H9 (cell line): ENCODE results near the gene RAB6C. TPM values are rescaled to one million over a fixed set of nuclear protein-coding genes. Genes with fewer than 3 reads are reported as not detected.

Experiments
- DNase-seq: peaks from one replicate; pipeline ENCODE4 v3.0.0-alpha.2; 2017
- H2AFZ ChIP-seq: one replicate; pipeline ENCODE4 v1.6.1; 2013; ENCODE audit warnings: mild to moderate bottlenecking, low read length, control low read depth, moderate library complexity
- H2AK5ac ChIP-seq: 2 replicates; pipeline ENCODE4 v1.6.1; 2013; ENCODE audit warnings: low read length, control low read depth, mixed read lengths; ENCODE audit not compliant: insufficient read length
- H2BK120ac ChIP-seq: one replicate; pipeline ENCODE4 v1.6.1; 2013; ENCODE audit warnings: low read depth, mild to moderate bottlenecking, low read length, control low read depth, inconsistent platforms; ENCODE audit not compliant: poor library complexity, severe bottlenecking
- H2BK12ac ChIP-seq: 2 replicates; pipeline ENCODE4 v1.6.1; 2013; ENCODE audit warnings: low read length, control low read depth, mixed read lengths, low read depth; ENCODE audit not compliant: insufficient read length
- H2BK15ac ChIP-seq: 2 replicates; pipeline ENCODE4 v1.6.1; 2013; ENCODE audit warnings: low read depth, low read length, control low read depth
- H2BK20ac ChIP-seq: one replicate; pipeline ENCODE4 v1.6.1; 2013; ENCODE audit warnings: low read depth, mild to moderate bottlenecking, low read length, control low read depth, inconsistent platforms; ENCODE audit not compliant: poor library complexity, severe bottlenecking
- H2BK5ac ChIP-seq: 2 replicates; pipeline ENCODE4 v1.6.1; 2013; ENCODE audit warnings: low read length, control low read depth, mixed read lengths; ENCODE audit not compliant: insufficient read length
- H3K14ac ChIP-seq: 2 replicates; pipeline ENCODE4 v1.6.1; 2013; ENCODE audit warnings: low read length, control low read depth; ENCODE audit not compliant: insufficient read depth
- H3K18ac ChIP-seq: 2 replicates; pipeline ENCODE4 v1.6.1; 2013; ENCODE audit warnings: low read depth, mild to moderate bottlenecking, mixed read lengths, low read length, control low read depth; ENCODE audit not compliant: insufficient read length
- H3K23ac ChIP-seq: 2 replicates; pipeline ENCODE4 v1.6.1; 2013; ENCODE audit warnings: low read length, control low read depth, mixed read lengths, low read depth; ENCODE audit not compliant: insufficient read length
- H3K23me2 ChIP-seq: 2 replicates; pipeline ENCODE4 v1.6.1; 2013; ENCODE audit warnings: low read depth, mild to moderate bottlenecking, mixed read lengths, low read length, control low read depth; ENCODE audit not compliant: insufficient read length, poor library complexity, severe bottlenecking
- H3K27ac ChIP-seq: 2 replicates; pipeline ENCODE4 v1.5.1; 2013; ENCODE audit warnings: low read length, control low read depth, mixed read lengths, low read depth; ENCODE audit not compliant: insufficient read length
- H3K27me3 ChIP-seq: 2 replicates; pipeline ENCODE4 v1.6.1; 2013; ENCODE audit warnings: low read length, control low read depth, inconsistent platforms; ENCODE audit not compliant: insufficient read depth
- H3K4ac ChIP-seq: 2 replicates; pipeline ENCODE4 v1.6.1; 2013; ENCODE audit warnings: low read depth, mild to moderate bottlenecking, control low read depth, inconsistent platforms, low read length, moderate library complexity
- H3K4me1 ChIP-seq: 2 replicates; pipeline ENCODE4 v1.6.1; 2013; ENCODE audit warnings: low read length, control low read depth, inconsistent platforms; ENCODE audit not compliant: insufficient read depth
- H3K4me2 ChIP-seq: 2 replicates; pipeline ENCODE4 v1.6.1; 2013; ENCODE audit warnings: low read length, control low read depth, mixed read lengths; ENCODE audit not compliant: insufficient read length, insufficient read depth
- H3K56ac ChIP-seq: 2 replicates; pipeline ENCODE4 v1.6.1; 2013; ENCODE audit warnings: low read depth, mild to moderate bottlenecking, mixed read lengths, low read length, control low read depth; ENCODE audit not compliant: insufficient read length
- H3K79me1 ChIP-seq: 2 replicates; pipeline ENCODE4 v1.6.1; 2013; ENCODE audit warnings: low read depth, mild to moderate bottlenecking, moderate library complexity, low read length, control low read depth, inconsistent platforms; ENCODE audit not compliant: insufficient read depth, poor library complexity, severe bottlenecking
- H3K79me2 ChIP-seq: 2 replicates; pipeline ENCODE4 v1.6.1; 2013; ENCODE audit warnings: low read length, control low read depth, inconsistent platforms; ENCODE audit not compliant: insufficient read depth
- H3K9ac ChIP-seq: 2 replicates; pipeline ENCODE4 v1.6.1; 2013; ENCODE audit warnings: low read length, control low read depth, mixed read lengths; ENCODE audit not compliant: insufficient read length; ENCODE audit errors: extremely low read depth
- H3K9me3 ChIP-seq: one replicate; pipeline ENCODE4 v1.6.1; 2013; ENCODE audit warnings: low read depth, low read length, inconsistent platforms; ENCODE audit not compliant: control insufficient read depth
- H3T11ph ChIP-seq: one replicate; pipeline ENCODE4 v1.6.1; 2013; ENCODE audit warnings: mild to moderate bottlenecking, low read length, control low read depth, inconsistent platforms
- H4K20me1 ChIP-seq: one replicate; pipeline ENCODE4 v1.6.1; 2013; ENCODE audit not compliant: control insufficient read depth, insufficient read length, insufficient read depth
- H4K5ac ChIP-seq: 2 replicates; pipeline ENCODE4 v1.6.1; 2013; ENCODE audit warnings: low read depth, mild to moderate bottlenecking, mixed read lengths, low read length, control low read depth; ENCODE audit not compliant: insufficient read length
- H4K8ac ChIP-seq: replicated peaks from 2 replicates; pipeline ENCODE4 v1.6.1; 2013; ENCODE audit warnings: low read length, control low read depth, mixed read lengths, low read depth; ENCODE audit not compliant: insufficient read length
- H4K91ac ChIP-seq: 2 replicates; pipeline ENCODE4 v1.6.1; 2013; ENCODE audit warnings: low read depth, mild to moderate bottlenecking, moderate library complexity, mixed read lengths, low read length, control low read depth; ENCODE audit not compliant: insufficient read length
- H3K27ac Mint-ChIP-seq, 3 experiments: 2 replicates in 2 of 3; 3 replicates in 1 of 3; pipeline ENCODE4 v1.8.0; 2020 to 2021; ENCODE audit warnings: mixed read lengths in 3 of 3, mild to moderate bottlenecking in 1 of 3, moderate library complexity in 1 of 3
- H3K27me3 Mint-ChIP-seq: 2 replicates; pipeline ENCODE4 v1.8.0; 2021; ENCODE audit warnings: low read depth, mild to moderate bottlenecking, moderate library complexity, mixed read lengths
- H3K36me3 Mint-ChIP-seq, 3 experiments: 2 replicates in 2 of 3; 3 replicates in 1 of 3; pipeline ENCODE4 v1.8.0; 2020 to 2021; ENCODE audit warnings: low read depth in 3 of 3, mixed read lengths in 3 of 3; ENCODE audit not compliant: insufficient read depth in 1 of 3
- H3K4me1 Mint-ChIP-seq, 2 experiments: 2 replicates each; pipeline ENCODE4 v1.8.0; 2020; ENCODE audit warnings: mixed read lengths in 2 of 2
- H3K4me3 Mint-ChIP-seq, 2 experiments: 2 replicates in 1 of 2; 3 replicates in 1 of 2; pipeline ENCODE4 v1.8.0; 2020 to 2021; ENCODE audit warnings: mild to moderate bottlenecking in 2 of 2, mixed read lengths in 2 of 2, moderate library complexity in 1 of 2
- H3K9me3 Mint-ChIP-seq, 2 experiments: 2 replicates in 1 of 2; 3 replicates in 1 of 2; pipeline ENCODE4 v1.8.0; 2020; ENCODE audit warnings: mild to moderate bottlenecking in 2 of 2, mixed read lengths in 2 of 2, moderate library complexity in 1 of 2
- CTCF ChIP-seq: fragments of 200-600 bp; sonication (generic); conservative IDR thresholded peaks from 3 replicates; pipeline ENCODE4 v1.8.0; 2021; ENCODE audit warnings: antibody characterized with exemption, mild to moderate bottlenecking
- WGBS: extraction: QIAGEN DNeasy Blood & Tissue Kit; methylation state at CpG from one replicate; pipeline ENCODE4 v1.1.7; 2013; ENCODE audit warnings: missing lambda C conversion rate, low lambda C conversion rate, mixed read lengths; ENCODE audit not compliant: insufficient read length; ENCODE audit errors: extremely low coverage; 5-methylcytosine and 5-hydroxymethylcytosine counted together
- total RNA-seq: library from RNA; stranded (reverse); gene quantifications from 2 replicates; pipeline ENCODE4 v1.2.1, GENCODE V29; 2021

The RAB6C gene
- total RNA-seq, 1 experiment from 2014 or later: not detected

GRCh38 chr2:129934044-129934822 is 45.2 kb upstream of the RAB6C start:
- H3K27ac ChIP-seq: no peak overlapping the region
- H3T11ph ChIP-seq: no peak overlapping the region
- no peaks in the 10 kb centered on the region for H3K36me3 Mint-ChIP-seq
- H3K4me2 ChIP-seq: peak overlapping the region; percentile 62
- no peak overlapping the region for H2AK5ac ChIP-seq
- H4K20me1 ChIP-seq: no peaks in the 10 kb centered on the region
- no peak overlapping the region for H4K91ac ChIP-seq
- WGBS: no CpG with 5 or more reads among the region's 41 CpGs
- H3K4me3 Mint-ChIP-seq: peak overlapping the region; percentile 63 to 79
- H3K4me1 ChIP-seq: no peaks in the 10 kb centered on the region
- peak overlapping the region; percentile 38 for H3K9ac ChIP-seq
- H2BK12ac ChIP-seq: no peak overlapping the region
- no peak for TF ChIP-seq CTCF
- peaks cover 23% of the 10 kb centered on the region for H3K27me3 Mint-ChIP-seq
- no peak overlapping the region for H2BK20ac ChIP-seq
- no peak overlapping the region for H2BK15ac ChIP-seq
- no peak overlapping the region for H3K56ac ChIP-seq
- H3K27me3 ChIP-seq: no peaks in the 10 kb centered on the region
- no peak overlapping the region for H3K23ac ChIP-seq
- peaks cover 3% of the 10 kb centered on the region for H3K23me2 ChIP-seq
- H3K9me3 ChIP-seq: no peaks in the 10 kb centered on the region
- H3K9me3 Mint-ChIP-seq: no peaks in the 10 kb centered on the region
- peak overlapping the region in 1 of 3 experiments; percentile 23; a peak in 1 of 7 replicates for H3K27ac Mint-ChIP-seq
- H3K4me1 Mint-ChIP-seq: peaks cover 20 to 23% of the 10 kb centered on the region in 2 experiments
- H2BK120ac ChIP-seq: no peak overlapping the region
- no peak overlapping the region for H4K8ac ChIP-seq
- DNase-seq: peak; percentile 40
- peak overlapping the region; percentile 85; the same call in 1 of the 2 replicates for H3K14ac ChIP-seq
- H3K79me2 ChIP-seq: no peaks in the 10 kb centered on the region
- H3K79me1 ChIP-seq: no peaks in the 10 kb centered on the region
- H3K18ac ChIP-seq: peak overlapping the region; percentile 17
- no peak overlapping the region for H2AFZ ChIP-seq
- no peak overlapping the region for H3K4ac ChIP-seq
- no peak overlapping the region for H2BK5ac ChIP-seq
- no peak overlapping the region for H4K5ac ChIP-seq
